ENCODE results near the gene KRT81.
"Not testable (repeated sequence)": the region's sequence is repeated elsewhere in the genome, so short reads cannot be mapped to it uniquely, and the experiment has no call there.

The KRT81 gene

GRCh38 chr12:52296572-52297215 is 5.4 kb upstream of the KRT81 start:
- no peak for DNase-seq (ENCODE audit: low read depth)

DNA sequence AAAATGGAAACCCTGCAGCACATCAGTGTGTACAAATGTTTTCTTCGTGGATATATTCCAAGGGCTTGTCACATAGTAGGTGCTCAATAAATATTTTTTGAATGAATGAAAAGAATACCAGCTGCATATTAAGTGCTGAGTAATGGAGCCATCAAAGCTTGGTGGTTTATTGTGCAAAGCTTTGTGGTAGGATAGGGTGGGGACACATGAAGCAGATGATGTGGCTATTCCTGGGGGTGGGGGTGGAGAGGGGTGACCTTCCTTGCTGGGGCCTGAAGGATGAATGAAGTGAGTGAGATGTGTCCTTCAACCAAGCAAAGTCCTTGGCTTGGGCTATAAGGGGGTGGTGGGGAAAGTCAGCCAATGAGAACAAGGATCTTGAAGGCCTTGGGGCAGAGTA is 4.3 kb upstream of the KRT81 start:
- no peak for DNase-seq (ENCODE audit: low read depth)

DNA sequence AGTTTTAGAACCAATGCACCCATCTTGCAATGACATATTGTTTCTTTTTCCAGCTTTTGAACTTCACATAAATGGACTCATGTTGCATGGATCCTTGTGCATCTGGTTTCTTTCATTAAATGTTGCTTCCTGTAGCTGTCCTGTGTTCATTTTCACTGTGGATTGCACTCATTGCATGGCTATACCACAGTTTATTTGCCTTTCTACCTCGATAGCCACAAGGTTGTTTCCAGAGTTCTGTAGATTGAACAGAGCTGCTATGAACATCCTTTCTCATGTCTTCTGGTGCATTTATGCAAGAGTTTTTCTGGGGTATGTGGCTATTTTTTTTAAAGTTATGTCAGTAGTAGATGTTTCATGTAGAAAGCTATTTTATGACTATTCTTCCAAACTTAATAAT is 3.5 kb upstream of the KRT81 start:
- no peak for DNase-seq (ENCODE audit: low read depth)

- DNase-seq (ENCODE audit: low read depth), result no peak
Observed at GRCh38 chr12:52293926-52294325, 2.6 kb upstream of the KRT81 start.

- DNase-seq (ENCODE audit: low read depth), result not testable (repeated sequence)
Observed at GRCh38 chr12:52290483-52291134, 725 bp downstream of the KRT81 start.

DNA sequence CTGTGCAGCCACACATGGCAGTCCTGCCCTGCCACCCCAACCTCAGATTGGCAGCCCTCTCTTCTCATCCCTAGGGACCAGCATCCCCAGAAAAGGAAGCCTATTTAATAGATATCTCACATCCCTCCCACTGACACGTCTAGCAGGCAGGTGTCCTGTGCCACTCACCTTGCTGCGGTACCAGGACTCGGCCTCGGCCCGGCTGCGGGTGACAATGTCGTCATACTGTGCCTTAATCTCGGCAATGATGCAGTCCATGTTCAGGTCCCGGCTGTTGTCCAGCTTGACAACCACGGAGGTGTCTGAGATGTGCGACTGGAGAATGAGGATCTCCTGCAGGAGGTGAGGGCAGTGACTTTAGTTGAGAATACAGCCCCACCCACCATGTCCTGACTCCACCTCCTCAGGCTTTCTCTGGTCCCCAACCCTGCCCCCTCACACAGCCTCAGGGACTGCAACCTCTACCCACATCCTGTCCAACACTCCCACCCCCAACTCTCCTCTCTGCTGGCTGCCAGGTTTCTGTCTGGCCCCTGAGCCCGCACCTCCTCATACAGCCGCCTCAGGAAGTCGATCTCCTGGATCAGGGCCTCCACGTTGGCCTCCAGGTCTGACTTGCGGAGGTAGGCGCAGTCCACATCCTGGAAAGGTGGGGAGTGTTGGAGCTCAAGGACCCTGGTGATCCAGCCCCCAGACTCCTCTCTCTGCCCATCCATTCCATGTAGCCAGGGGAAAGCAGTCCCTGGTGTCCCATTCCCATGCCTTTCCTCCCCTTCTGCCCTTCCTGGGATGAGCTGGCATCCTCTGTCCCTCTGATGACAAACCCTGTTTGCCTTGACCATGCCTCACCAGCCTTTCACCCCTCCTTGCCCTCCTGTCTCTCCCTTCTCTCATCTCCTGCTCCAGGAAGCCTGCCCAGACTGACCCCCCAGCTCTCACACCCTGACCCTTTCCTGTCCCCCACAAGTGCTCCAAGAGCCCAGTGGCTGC is 3.2 kb downstream of the KRT81 start:
- not testable (repeated sequence) for DNase-seq (ENCODE audit: low read depth)

GRCh38 chr12:52286857-52287785 is 4.2 kb downstream of the KRT81 start:
- DNase-seq (ENCODE audit: low read depth), result not testable (repeated sequence)

DNA sequence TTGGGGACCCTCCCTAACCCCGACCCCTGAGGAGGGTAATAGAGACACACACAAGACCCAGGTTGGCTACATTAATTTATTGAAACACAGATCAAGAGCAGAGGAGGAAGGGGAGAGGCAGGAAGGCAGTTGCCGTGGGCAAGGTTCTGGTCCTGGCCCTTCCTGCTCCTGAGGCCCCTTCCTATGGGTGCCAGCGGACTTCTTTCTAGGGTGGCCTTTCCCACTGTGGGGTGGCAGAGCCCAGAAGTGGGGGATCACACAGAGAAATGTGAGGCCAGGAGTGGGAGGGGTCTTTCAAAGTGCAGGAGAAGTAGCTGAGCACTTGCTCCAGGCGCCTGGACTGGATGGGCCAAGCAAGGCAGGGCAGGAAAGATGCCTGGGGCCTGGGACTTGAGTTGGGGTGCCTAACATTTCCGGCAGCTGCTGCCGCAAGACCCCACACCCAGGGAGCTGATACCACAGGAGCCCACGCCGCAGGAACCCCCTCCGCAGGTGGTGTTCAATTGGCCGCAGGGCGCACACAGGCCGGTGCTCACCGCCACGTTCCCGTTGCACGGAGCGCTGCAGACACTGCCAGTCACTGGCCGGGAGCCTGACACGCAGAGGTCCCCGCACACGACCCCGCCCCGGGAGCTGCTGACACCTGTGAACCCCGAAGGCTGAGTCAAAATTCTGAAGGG is 5.3 kb downstream of the KRT81 start:
- no peak for DNase-seq (ENCODE audit: low read depth)

DNA sequence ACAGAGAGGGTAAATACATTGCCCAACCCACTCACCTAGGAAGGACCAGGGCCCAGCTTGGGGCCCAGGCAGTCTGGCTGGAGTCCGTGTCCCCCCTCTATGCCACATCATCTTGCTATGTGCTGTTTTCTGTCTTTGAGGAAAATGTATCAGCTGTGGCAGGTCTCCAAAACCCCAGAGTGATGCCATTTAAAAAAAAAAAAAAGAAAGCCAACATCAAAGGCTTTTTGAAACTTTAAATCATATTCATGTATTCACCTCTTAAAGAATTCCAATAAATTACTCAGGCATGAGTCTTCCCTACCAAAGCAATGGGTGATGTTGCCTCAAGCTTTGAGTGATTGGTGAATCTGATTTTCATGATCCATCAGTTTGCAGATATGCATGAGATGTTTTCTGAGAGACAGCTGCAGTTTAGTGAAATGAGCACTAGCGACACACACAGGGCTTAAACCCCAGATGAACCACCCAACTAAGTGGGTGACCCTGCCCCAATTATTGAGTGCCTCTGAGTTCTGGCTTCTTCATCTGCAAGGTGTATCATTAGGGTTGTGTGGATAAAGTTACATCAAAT is 6.1 kb downstream of the KRT81 start:
- DNase-seq (ENCODE audit: low read depth), result no peak

GRCh38 chr12:52284562-52285171 is 6.7 kb downstream of the KRT81 start:
- no peak for DNase-seq (ENCODE audit: low read depth)

DNA sequence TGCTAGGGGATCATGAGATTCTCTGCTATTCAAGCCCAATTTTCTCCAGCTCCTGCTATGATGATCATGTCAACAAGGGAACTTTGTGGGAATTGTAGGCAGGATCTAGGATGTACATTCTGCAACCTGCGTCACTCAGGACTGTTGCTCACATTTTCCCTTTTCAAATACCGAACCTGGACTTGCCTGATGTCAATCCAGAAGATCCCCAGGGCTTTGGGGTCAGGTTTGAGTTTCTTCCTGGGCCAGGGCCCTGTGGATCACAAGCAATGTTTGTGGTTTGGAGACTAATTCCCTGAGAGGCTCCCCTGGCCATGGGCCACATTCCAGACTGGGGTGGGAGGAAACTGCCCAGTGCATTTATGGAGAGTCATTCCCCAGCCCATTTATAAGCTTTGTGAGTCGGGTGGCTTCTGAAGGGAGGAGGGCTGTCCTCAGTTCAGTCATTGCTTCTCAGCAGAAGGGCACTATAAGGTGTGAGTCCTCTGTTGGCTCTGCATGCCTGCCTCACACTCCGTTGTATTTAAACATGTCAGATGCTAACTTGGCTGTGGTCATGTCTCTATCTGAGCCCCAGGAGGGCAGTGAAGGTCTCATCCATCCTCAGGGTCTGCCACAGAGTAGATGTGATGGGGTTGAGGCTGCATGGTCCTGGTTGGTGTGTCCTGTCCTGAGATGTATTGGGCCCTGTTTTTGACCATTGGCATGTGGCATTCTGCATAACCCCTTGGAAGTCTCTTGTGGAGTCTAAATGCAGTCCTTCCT is 10.4 kb downstream of the KRT81 start:
- DNase-seq (ENCODE audit: low read depth), result no peak

DNA sequence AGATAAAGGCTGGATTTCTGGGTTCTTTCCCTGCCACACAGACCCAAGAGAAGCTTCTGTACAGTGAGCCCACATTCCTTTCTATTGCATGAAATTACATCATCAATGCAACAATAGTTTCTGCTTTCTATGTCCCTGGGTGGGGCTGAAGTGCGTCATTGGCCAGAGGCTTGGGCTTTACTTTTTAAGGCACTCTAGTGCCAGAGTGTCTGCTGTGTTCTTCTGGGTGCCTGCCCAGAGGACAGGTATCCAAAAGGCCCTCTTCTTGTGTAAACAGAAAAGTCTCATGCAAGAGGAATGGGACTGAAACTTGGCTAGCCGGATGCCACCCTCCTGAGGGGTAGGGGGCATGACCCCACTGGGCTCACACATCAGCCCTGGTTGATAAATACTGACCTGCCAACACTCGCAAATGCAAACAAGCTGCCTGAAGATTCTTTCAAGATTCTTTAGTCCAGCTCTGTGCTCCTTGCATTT is 11.0 kb downstream of the KRT81 start:
- DNase-seq (ENCODE audit: low read depth), result no peak

DNA sequence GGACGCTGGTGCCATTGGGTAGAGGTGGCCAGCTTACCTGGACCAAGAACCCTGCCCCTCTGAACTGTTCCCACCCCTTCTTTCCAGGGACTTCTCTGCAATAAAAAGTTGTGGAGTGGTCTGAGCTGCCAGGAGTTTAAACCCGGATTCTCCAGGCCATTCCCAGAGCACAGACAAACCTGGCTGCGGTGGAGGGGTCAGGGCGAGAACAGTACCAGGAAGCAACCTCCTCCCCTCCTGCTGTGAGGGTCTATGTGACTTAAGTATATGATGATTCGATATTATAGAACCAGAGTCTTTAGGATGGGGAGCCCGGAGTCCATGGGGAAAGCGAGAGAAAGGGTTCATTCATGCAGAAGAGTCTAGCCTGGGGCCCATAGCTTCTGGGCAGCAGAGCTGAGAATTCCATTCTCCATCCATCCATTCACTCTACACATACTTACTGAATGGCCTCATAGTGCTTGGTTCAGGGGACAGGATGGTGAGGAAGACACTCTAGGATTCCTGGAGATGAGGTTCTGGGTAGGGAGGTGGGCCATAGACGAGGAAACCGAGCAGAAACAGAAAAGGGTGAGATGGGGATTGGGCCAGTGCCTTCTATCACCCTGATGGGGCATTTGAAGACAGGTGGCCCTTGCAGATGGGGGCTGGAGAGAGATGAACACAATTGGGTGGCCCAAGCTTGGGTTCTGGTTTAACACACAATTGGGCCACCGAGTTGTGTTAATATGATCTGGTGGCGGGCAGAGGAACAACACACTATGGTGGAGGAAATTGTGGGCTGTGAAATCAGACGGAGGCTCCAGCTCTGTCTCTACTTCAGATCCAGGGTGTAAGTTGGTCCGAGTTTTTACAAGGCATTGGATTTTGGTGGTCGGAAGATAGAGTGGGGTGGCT is 11.7 kb downstream of the KRT81 start:
- no peak for DNase-seq (ENCODE audit: low read depth)

DNA sequence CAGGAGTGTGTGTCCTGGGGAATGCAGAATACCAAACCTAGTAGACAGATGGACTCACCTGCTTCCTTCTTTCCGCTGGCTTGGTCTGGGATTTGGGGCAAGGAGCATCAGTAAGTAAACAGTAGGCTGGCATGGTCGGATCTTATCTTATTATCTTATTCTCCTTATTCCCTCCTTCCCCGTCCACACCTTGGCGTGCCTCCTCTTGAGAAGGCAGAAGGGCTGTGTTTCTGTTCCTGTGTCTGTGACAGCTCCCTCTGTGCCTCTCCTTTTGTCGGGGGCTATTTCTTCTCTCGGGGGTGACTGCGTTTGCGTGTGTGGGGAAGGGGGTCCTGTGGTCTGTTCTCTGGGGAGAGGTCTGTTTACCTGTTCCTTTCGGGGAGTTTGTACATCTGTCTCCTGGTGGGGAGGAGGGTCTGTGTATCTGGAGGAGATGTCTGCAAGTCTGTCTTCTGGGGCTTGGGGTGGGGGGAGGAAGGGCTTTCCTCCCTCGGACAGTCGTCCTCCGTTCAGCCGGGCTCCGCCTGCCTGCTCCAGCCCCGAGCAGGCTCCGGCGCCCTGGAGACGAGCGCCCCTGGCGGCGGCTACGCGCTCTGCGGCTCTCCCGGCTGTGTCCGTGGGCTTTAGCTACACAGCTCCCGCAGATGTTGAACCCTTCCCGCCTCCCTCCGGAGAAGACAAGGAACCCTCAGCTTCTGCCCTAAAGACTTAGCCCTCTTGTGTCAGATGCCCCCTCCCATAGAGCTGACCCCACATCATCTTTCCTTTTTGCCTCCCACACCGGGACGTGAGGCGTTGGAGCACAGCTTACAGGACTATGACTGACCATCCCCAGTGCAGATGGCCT is 12.5 kb downstream of the KRT81 start:
- peak; percentile 59 for DNase-seq (ENCODE audit: low read depth)

GRCh38 chr12:52277486-52278245 is 13.7 kb downstream of the KRT81 start:
- no peak for DNase-seq (ENCODE audit: low read depth)

DNA sequence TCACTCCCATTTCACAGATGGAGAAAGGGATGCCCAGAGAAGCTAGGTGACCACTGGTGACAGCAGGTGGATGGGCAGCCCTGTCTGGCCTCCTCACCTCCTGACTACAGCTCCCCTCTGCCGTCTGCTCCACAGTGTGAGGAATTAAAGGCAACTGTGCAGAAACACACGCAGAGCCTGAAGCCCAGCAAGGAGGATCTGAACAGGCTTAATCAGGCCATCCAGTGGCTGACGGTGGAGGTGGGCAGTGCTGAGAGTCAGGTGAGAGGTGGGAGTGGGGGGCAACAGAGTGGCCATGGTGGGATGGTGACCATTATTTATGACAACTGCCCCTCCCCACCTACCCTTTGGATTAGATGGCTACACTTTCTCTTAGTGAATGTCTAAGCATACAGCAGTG is 15.6 kb downstream of the KRT81 start:
- DNase-seq (ENCODE audit: low read depth), result no peak

Measured in stimulated activated CD8-positive, alpha-beta memory T cell treated with anti-CD3 and anti-CD28 coated beads, Interleukin-12 subunit alpha, Interleukin-12 subunit beta, amount 100 ng/mL, for 1 hour (primary cell).